ENCODE measurements around the gene KDM4B. TPM values are rescaled to one million over a fixed set of nuclear protein-coding genes. Genes with fewer than 3 reads are reported as not detected.

The KDM4B gene
- total RNA-seq (10 to 100 TPM; 14.1 to 19.7 TPM), polyA plus RNA-seq (10 to 100 TPM in 1 of 2 donors, 1 to 10 TPM in 1; 3.2 to 11.6 TPM)

GRCh38 chr19:4968462-4969291, at the start of gene KDM4B:
TSS of gene KDM4B (plus strand) at chr19:4969113. CDS start at chr19:5032891, 63,778 bp downstream.
- Histone ChIP-seq H3K4me3 (ENCODE audit: low read depth in 1 of 3, low read length in 3 of 3) (peak within 1 kb of the TSS; percentile 67 to 87 (median 80)), H3K27me3 (ENCODE audit: control insufficient read depth in 4 of 4, insufficient read depth in 4 of 4, low read length in 3 of 4) (no peaks in the 10 kb centered on the region), H3K36me3 (ENCODE audit: control insufficient read depth in 4 of 4, insufficient read depth in 3 of 4, low read depth in 1 of 4, low read length in 3 of 4) (no peaks in the 10 kb centered on the region), H3K4me1 (ENCODE audit: control insufficient read depth in 4 of 4, insufficient read depth in 4 of 4, low read length in 3 of 4) (peaks cover 11 to 41% (median 34%) of the 10 kb centered on the region in 4 donors), H3K9ac (ENCODE audit: low read depth in 1 of 2, low read length in 2 of 2) (peak within 1 kb of the TSS; percentile 58 to 69), H3K27ac (ENCODE audit: low read depth in 1 of 2, low read length in 2 of 2) (peak within 1 kb of the TSS; percentile 52 to 80), H3K9me3 (ENCODE audit: control insufficient read depth in 4 of 4, low read length in 3 of 4) (no peaks in the 10 kb centered on the region)
- TF ChIP-seq HNF4G (IDR thresholded peaks at IDR 0.05) (no peak), TAF1 (conservative IDR thresholded peaks at IDR 0.05) (no peak), SP1 (IDR thresholded peaks at IDR 0.05) (peak; percentile 99), NR2F2 (IDR thresholded peaks at IDR 0.05) (no peak), GABPA (IDR thresholded peaks at IDR 0.05 in 1 of 2, conservative IDR thresholded peaks at IDR 0.05 in 1 of 2) (peak in 1 of 2 donors; percentile 38), YY1 (IDR thresholded peaks at IDR 0.05) (no peak), EGR1 (IDR thresholded peaks at IDR 0.05; ENCODE audit: low read depth in 2 of 2) (no peak), JUND (IDR thresholded peaks at IDR 0.05) (no peak), RAD21 (IDR thresholded peaks at IDR 0.05) (no peak), CTCF (IDR thresholded peaks at IDR 0.05; ENCODE audit: low read depth, low read length, missing input control) (no peak), ZBTB33 (IDR thresholded peaks at IDR 0.05) (no peak), REST (IDR thresholded peaks at IDR 0.05) (peak; percentile 44), FOXA1 (IDR thresholded peaks at IDR 0.05) (no peak), HNF4A (conservative IDR thresholded peaks at IDR 0.05) (no peak), RXRA (IDR thresholded peaks at IDR 0.05) (peak in 1 of 2 donors; percentile 26), ATF3 (IDR thresholded peaks at IDR 0.05) (no peak), MAX (IDR thresholded peaks at IDR 0.05) (peak; percentile 38), FOXA2 (IDR thresholded peaks at IDR 0.05) (no peak)
- peak; percentile 98 for DNase-seq (ENCODE audit: low spot score)
- under 1% methylated on average over 96 of the region's 96 CpGs for WGBS
